Measurements from ENCODE around the gene YRDC. TPM values are rescaled to one million over a fixed set of nuclear protein-coding genes. Genes with fewer than 3 reads are reported as not detected.

Gene YRDC
- total RNA-seq, 1 donor = 8.3 TPM

- Histone ChIP-seq H3K4me1 (ENCODE audit: insufficient read depth, low read length) (no peaks in the 10 kb centered on the region), H3K9me3 (ENCODE audit: low read depth, low read length) (no peaks in the 10 kb centered on the region), H4K20me1 (ENCODE audit: insufficient read depth, low read length) (peaks cover 28% of the 10 kb centered on the region), H3K4me2 (ENCODE audit: insufficient read depth, low read length) (no peak overlapping the region), H3K79me2 (ENCODE audit: insufficient read depth, low read length) (peaks cover 89% of the 10 kb centered on the region), H3K4me3 (ENCODE audit: insufficient read depth, low read length) (no peak overlapping the region), H3K36me3 (ENCODE audit: insufficient read depth, low read length) (peaks cover 20% of the 10 kb centered on the region), H3K27me3 (ENCODE audit: insufficient read depth, low read length) (no peaks in the 10 kb centered on the region), H3K27ac (ENCODE audit: low read depth, low read length) (no peak overlapping the region), H2AFZ (ENCODE audit: low read length) (no peak overlapping the region)
- DNase-seq (ENCODE audit: insufficient read length, low spot score, missing footprints) = no peak
- TF ChIP-seq, protein P1, sequence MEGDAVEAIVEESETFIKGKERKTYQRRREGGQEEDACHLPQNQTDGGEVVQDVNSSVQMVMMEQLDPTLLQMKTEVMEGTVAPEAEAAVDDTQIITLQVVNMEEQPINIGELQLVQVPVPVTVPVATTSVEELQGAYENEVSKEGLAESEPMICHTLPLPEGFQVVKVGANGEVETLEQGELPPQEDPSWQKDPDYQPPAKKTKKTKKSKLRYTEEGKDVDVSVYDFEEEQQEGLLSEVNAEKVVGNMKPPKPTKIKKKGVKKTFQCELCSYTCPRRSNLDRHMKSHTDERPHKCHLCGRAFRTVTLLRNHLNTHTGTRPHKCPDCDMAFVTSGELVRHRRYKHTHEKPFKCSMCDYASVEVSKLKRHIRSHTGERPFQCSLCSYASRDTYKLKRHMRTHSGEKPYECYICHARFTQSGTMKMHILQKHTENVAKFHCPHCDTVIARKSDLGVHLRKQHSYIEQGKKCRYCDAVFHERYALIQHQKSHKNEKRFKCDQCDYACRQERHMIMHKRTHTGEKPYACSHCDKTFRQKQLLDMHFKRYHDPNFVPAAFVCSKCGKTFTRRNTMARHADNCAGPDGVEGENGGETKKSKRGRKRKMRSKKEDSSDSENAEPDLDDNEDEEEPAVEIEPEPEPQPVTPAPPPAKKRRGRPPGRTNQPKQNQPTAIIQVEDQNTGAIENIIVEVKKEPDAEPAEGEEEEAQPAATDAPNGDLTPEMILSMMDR (IDR thresholded peaks at IDR 0.05; ENCODE audit: extremely low read depth, low read depth, low read length) = no peak
These were observed 43.3 kb upstream of the YRDC start for GRCh38 chr1:37851262-37851661.

DNA sequence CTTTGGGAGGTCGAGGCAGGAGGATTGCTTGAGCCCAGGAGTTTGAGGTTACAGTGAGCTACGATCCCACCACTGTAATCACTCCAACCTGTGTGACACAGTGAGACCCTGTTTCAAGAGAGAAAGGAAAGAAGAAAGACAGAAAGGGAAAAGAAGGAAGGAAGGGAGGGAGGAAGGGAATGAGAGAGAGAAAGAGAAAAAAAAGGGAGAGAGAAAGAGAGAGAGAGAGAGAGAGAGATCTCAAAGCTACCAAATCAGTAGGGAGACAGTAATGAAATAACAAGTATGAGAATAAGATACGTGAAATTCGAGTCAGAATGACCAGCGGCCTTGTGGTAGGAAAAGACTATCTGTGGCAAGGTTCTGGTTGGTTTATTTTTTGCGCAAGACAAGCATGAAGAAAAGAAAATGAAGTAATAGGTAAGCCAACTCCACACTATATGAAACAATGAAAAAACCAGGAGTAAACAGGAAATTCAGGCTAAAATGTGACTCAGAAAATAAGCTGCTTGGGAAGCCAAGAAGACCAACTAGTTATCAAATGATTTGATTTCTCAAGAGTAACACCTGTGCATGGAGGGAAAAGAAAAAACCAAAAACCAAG is 42.4 kb upstream of the YRDC start:
- no peak for DNase-seq (ENCODE audit: insufficient read length, low spot score, missing footprints)
- peaks cover 20% of the 10 kb centered on the region for H3K36me3 ChIP-seq (ENCODE audit: insufficient read depth, low read length)
- H2AFZ ChIP-seq (ENCODE audit: low read length) = no peak overlapping the region
- H4K20me1 ChIP-seq (ENCODE audit: insufficient read depth, low read length) = peaks cover 30% of the 10 kb centered on the region
- TF ChIP-seq, protein P1 (IDR thresholded peaks at IDR 0.05; ENCODE audit: extremely low read depth, low read depth, low read length) = no peak
- no peaks in the 10 kb centered on the region for H3K4me1 ChIP-seq (ENCODE audit: insufficient read depth, low read length)
- H3K4me2 ChIP-seq (ENCODE audit: insufficient read depth, low read length) = no peak overlapping the region
- H3K4me3 ChIP-seq (ENCODE audit: insufficient read depth, low read length) = no peak overlapping the region
- H3K9me3 ChIP-seq (ENCODE audit: low read depth, low read length) = no peaks in the 10 kb centered on the region
- H3K27ac ChIP-seq (ENCODE audit: low read depth, low read length) = no peak overlapping the region
- peaks cover 94% of the 10 kb centered on the region for H3K79me2 ChIP-seq (ENCODE audit: insufficient read depth, low read length)
- H3K27me3 ChIP-seq (ENCODE audit: insufficient read depth, low read length) = no peaks in the 10 kb centered on the region

GRCh38 chr1:37849480-37849879 is 41.5 kb upstream of the YRDC start:
- no peak for DNase-seq (ENCODE audit: insufficient read length, low spot score, missing footprints)
- H3K27me3 ChIP-seq (ENCODE audit: insufficient read depth, low read length) = no peaks in the 10 kb centered on the region
- peaks cover 96% of the 10 kb centered on the region for H3K79me2 ChIP-seq (ENCODE audit: insufficient read depth, low read length)
- H3K9me3 ChIP-seq (ENCODE audit: low read depth, low read length) = no peaks in the 10 kb centered on the region
- no peak overlapping the region for H3K4me2 ChIP-seq (ENCODE audit: insufficient read depth, low read length)
- no peak overlapping the region for H3K4me3 ChIP-seq (ENCODE audit: insufficient read depth, low read length)
- H4K20me1 ChIP-seq (ENCODE audit: insufficient read depth, low read length) = peaks cover 30% of the 10 kb centered on the region
- no peak overlapping the region for H2AFZ ChIP-seq (ENCODE audit: low read length)
- no peak overlapping the region for H3K27ac ChIP-seq (ENCODE audit: low read depth, low read length)
- H3K4me1 ChIP-seq (ENCODE audit: insufficient read depth, low read length) = no peaks in the 10 kb centered on the region
- H3K36me3 ChIP-seq (ENCODE audit: insufficient read depth, low read length) = peaks cover 16% of the 10 kb centered on the region
- TF ChIP-seq, protein P1 (IDR thresholded peaks at IDR 0.05; ENCODE audit: extremely low read depth, low read depth, low read length) = no peak

DNA sequence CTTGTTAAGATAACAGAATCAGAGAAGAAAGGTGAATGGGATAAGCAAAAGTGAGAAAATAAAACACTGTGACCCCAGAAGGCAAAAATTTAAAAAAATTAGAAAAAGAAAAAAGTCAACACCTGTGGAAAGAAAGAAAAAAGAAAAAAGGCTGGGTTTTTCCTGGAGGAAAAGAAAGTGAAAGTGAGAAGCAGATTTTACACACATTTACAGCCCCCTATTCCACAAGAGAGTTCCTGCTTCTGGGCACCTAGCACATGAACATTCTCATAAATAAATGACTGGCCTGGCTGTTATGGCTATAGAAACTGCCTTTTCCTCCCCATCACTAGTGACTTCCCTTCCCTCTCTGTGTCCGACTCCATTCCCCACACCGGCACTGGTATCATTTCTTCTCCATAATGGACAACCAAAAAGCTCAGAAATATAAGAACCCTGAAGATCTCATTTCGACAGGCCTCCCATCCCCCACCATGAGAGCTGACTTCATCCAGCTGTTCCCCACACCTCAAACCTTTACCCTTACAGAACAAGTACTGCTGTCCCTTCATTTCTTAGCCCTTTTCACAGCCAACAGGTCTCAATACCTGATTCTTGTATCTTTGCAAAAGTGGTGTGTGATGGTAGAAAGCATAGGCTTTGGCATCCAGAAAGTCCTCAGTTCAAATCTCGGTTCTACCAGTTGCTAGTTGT is 38.8 kb upstream of the YRDC start:
- H3K4me2 ChIP-seq (ENCODE audit: insufficient read depth, low read length) = no peak overlapping the region
- TF ChIP-seq, protein P1 (IDR thresholded peaks at IDR 0.05; ENCODE audit: extremely low read depth, low read depth, low read length) = no peak

More for the DNA sequence above, 38.8 kb upstream of the YRDC start:
- Histone ChIP-seq H3K36me3 (ENCODE audit: insufficient read depth, low read length) (peaks cover 11% of the 10 kb centered on the region), H3K4me1 (ENCODE audit: insufficient read depth, low read length) (no peaks in the 10 kb centered on the region), H3K79me2 (ENCODE audit: insufficient read depth, low read length) (peaks cover 91% of the 10 kb centered on the region), H3K27me3 (ENCODE audit: insufficient read depth, low read length) (no peaks in the 10 kb centered on the region), H3K27ac (ENCODE audit: low read depth, low read length) (no peak overlapping the region), H2AFZ (ENCODE audit: low read length) (no peak overlapping the region), H4K20me1 (ENCODE audit: insufficient read depth, low read length) (peaks cover 21% of the 10 kb centered on the region), H3K4me3 (ENCODE audit: insufficient read depth, low read length) (no peak overlapping the region), H3K9me3 (ENCODE audit: low read depth, low read length) (no peaks in the 10 kb centered on the region)
- no peak for DNase-seq (ENCODE audit: insufficient read length, low spot score, missing footprints)

Data from osteoblast (primary cell).